Endothelial cell of umbilical vein (primary cell): ENCODE measurements around the gene SLC5A5.

Source experiments
- EZH2 ChIP-seq: IDR thresholded peaks from 2 replicates; pipeline ENCODE4 v1.6.1; 2012; ENCODE audit warnings: borderline replicate concordance, low read depth, mild to moderate bottlenecking, moderate library complexity, low read length, inconsistent platforms; ENCODE audit not compliant: severe bottlenecking
- MYC ChIP-seq: IDR thresholded peaks from one replicate; pipeline ENCODE4 v1.6.1; 2011; ENCODE audit warnings: mild to moderate bottlenecking, low read depth, low read length
- POLR2A ChIP-seq: IDR thresholded peaks from 2 replicates; pipeline ENCODE4 v1.6.1; 2012; ENCODE audit warnings: low read depth, mild to moderate bottlenecking, control low read depth, low read length
- POLR2AphosphoS5 ChIP-seq: IDR thresholded peaks from 2 replicates; pipeline ENCODE4 v1.6.1; 2012; ENCODE audit warnings: low read depth, mild to moderate bottlenecking, control low read depth, low read length, moderate library complexity; ENCODE audit not compliant: insufficient read depth
- TF ChIP-seq, protein P1 (sequence below), 2 donors: IDR thresholded peaks; 1 replicate in 1 of 2; 2 replicates in 1 of 2; pipeline ENCODE4 v1.5.1; 2011; ENCODE audit warnings: low read length in 2 of 2, mild to moderate bottlenecking in 2 of 2, moderate library complexity in 2 of 2, control low read depth in 1 of 2, inconsistent platforms in 1 of 2, low read depth in 1 of 2; ENCODE audit not compliant: insufficient read depth in 1 of 2; ENCODE audit errors: extremely low read depth in 1 of 2
- TF ChIP-seq, protein P2 (sequence below): IDR thresholded peaks from 2 replicates; pipeline ENCODE4 v1.6.1; 2011; ENCODE audit not compliant: insufficient read depth, insufficient read length

- no peak for TF ChIP-seq POLR2AphosphoS5
- TF ChIP-seq, protein P1, sequence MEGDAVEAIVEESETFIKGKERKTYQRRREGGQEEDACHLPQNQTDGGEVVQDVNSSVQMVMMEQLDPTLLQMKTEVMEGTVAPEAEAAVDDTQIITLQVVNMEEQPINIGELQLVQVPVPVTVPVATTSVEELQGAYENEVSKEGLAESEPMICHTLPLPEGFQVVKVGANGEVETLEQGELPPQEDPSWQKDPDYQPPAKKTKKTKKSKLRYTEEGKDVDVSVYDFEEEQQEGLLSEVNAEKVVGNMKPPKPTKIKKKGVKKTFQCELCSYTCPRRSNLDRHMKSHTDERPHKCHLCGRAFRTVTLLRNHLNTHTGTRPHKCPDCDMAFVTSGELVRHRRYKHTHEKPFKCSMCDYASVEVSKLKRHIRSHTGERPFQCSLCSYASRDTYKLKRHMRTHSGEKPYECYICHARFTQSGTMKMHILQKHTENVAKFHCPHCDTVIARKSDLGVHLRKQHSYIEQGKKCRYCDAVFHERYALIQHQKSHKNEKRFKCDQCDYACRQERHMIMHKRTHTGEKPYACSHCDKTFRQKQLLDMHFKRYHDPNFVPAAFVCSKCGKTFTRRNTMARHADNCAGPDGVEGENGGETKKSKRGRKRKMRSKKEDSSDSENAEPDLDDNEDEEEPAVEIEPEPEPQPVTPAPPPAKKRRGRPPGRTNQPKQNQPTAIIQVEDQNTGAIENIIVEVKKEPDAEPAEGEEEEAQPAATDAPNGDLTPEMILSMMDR (IDR thresholded peaks at IDR 0.05; ENCODE audit: extremely low read depth in 1 of 2, insufficient read depth in 1 of 2, low read depth in 1 of 2, low read length in 2 of 2): no peak
- TF ChIP-seq POLR2A: no peak
- no peak for TF ChIP-seq EZH2
- TF ChIP-seq, protein P2, sequence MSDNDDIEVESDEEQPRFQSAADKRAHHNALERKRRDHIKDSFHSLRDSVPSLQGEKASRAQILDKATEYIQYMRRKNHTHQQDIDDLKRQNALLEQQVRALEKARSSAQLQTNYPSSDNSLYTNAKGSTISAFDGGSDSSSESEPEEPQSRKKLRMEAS: no peak
- TF ChIP-seq MYC: no peak
Measured at GRCh38 chr19:17929056-17929455, 57.3 kb downstream of the SLC5A5 start.
